H1 (cell line): ENCODE measurements around the gene CHST2. TPM values are rescaled to one million over a fixed set of nuclear protein-coding genes. Genes with fewer than 3 reads are reported as not detected.

Experiments used
- ASH2L ChIP-seq: fragments of 200-600, 300-600 bp; sonication (generic); IDR thresholded peaks from one replicate; pipeline ENCODE4 v1.7.1; 2017; ENCODE audit warnings: low read length
- BACH1 ChIP-seq: IDR thresholded peaks from 2 replicates; pipeline ENCODE4 v1.6.1; 2012; ENCODE audit warnings: low read length, improper control_type of control experiment
- BRCA1 ChIP-seq: IDR thresholded peaks from 2 replicates; pipeline ENCODE4 v1.6.1; 2012; ENCODE audit warnings: low read depth, low read length, improper control_type of control experiment
- CEBPB ChIP-seq: IDR thresholded peaks from 2 replicates; pipeline ENCODE4 v1.6.1; 2012; ENCODE audit warnings: low read depth, low read length
- CREB1 ChIP-seq: IDR thresholded peaks from 2 replicates; pipeline ENCODE4 v1.6.1; 2012; ENCODE audit warnings: inconsistent platforms
- CTCF ChIP-seq, 3 experiments: IDR thresholded peaks; 1 replicate in 2 of 3; 2 replicates in 1 of 3; pipeline versions ENCODE4 v1.5.1 to v1.6.1; 2011; ENCODE audit warnings: low read length in 3 of 3, mild to moderate bottlenecking in 3 of 3, inconsistent platforms in 2 of 3, low read depth in 1 of 3, moderate library complexity in 1 of 3; ENCODE audit not compliant: insufficient read depth in 1 of 3; ENCODE audit errors: control extremely low read depth in 1 of 3
- GTF2F1 ChIP-seq: IDR thresholded peaks from 2 replicates; pipeline ENCODE4 v1.6.1; 2012; ENCODE audit warnings: low read depth, low read length, improper control_type of control experiment, borderline replicate concordance
- HDAC2 ChIP-seq, 2 experiments: fragments of 300-600 bp in 1 of 2; sonication (generic) in 1 of 2; IDR thresholded peaks; 2 replicates each; pipeline ENCODE4 v1.6.1; 2011 to 2012; ENCODE audit warnings: low read depth in 2 of 2, low read length in 2 of 2, mild to moderate bottlenecking in 2 of 2, moderate library complexity in 2 of 2, borderline replicate concordance in 1 of 2, inconsistent platforms in 1 of 2
- HDAC6 ChIP-seq: IDR thresholded peaks from one replicate; pipeline ENCODE4 v1.7.1; 2012; ENCODE audit warnings: low read depth, mild to moderate bottlenecking, inconsistent platforms, low read length, moderate library complexity
- JUN ChIP-seq: IDR thresholded peaks from 2 replicates; pipeline ENCODE4 v1.6.1; 2011; ENCODE audit warnings: low read depth, mild to moderate bottlenecking, improper control_type of control experiment, low read length
- MAX ChIP-seq: IDR thresholded peaks from 2 replicates; pipeline ENCODE4 v1.6.1; 2012; ENCODE audit warnings: inconsistent platforms
- NANOG ChIP-seq: IDR thresholded peaks from 2 replicates; pipeline ENCODE4 v1.6.1; 2011; ENCODE audit warnings: low read length, low read depth, mild to moderate bottlenecking, inconsistent platforms; ENCODE audit not compliant: insufficient read depth, poor library complexity, severe bottlenecking
- RXRA ChIP-seq: IDR thresholded peaks from 2 replicates; pipeline ENCODE4 v1.6.1; 2011; ENCODE audit warnings: low read depth, mild to moderate bottlenecking, low read length, moderate library complexity; ENCODE audit not compliant: insufficient read depth
- SAP30 ChIP-seq: fragments of 300-600 bp; sonication (generic); IDR thresholded peaks from 2 replicates; pipeline ENCODE4 v1.7.1; 2012; ENCODE audit warnings: low read length, moderate library complexity, mild to moderate bottlenecking, inconsistent platforms; ENCODE audit not compliant: insufficient read depth, insufficient replicate concordance
- SRF ChIP-seq: IDR thresholded peaks from 2 replicates; pipeline ENCODE4 v1.6.1; 2011; ENCODE audit warnings: mild to moderate bottlenecking, low read depth, low read length, moderate library complexity
- TAF1 ChIP-seq: IDR thresholded peaks from 2 replicates; pipeline ENCODE4 v1.6.1; 2011; ENCODE audit warnings: mild to moderate bottlenecking, low read depth, low read length
- TBP ChIP-seq: IDR thresholded peaks from 2 replicates; pipeline ENCODE4 v1.6.1; 2011; ENCODE audit warnings: low read depth, low read length, improper control_type of control experiment
- YY1 ChIP-seq: IDR thresholded peaks from 2 replicates; pipeline ENCODE4 v1.6.1; 2011; ENCODE audit warnings: low read depth, mild to moderate bottlenecking, low read length
- ZNF274 ChIP-seq: IDR thresholded peaks from 2 replicates; pipeline ENCODE4 v1.7.0; 2012; ENCODE audit warnings: low read length, borderline replicate concordance; ENCODE audit errors: extremely low read depth
- polyA plus RNA-seq, 7 experiments: library from polyadenylated mRNA; depleted of rRNA in 3 of 7; stranded (reverse) in 5 of 7; unstranded in 2 of 7; fragments of >200 nt in 5 of 7; fragments of 200-250 nt in 2 of 7; gene quantifications; 1 replicate in 5 of 7; 2 replicates in 1 of 7; 4 replicates in 1 of 7; pipeline versions ENCODE4 v1.2.1 to v1.2.3, GENCODE V29; 2011 to 2013; ENCODE audit warnings: missing spikeins in 2 of 7, mixed read lengths in 2 of 7
- total RNA-seq: library from RNA; stranded (reverse); fragmentation: NEBNext Ultra II Directional; extraction: Animal tissue kit (Norgen Biotek cat#: 25700); gene quantifications from 2 replicates; pipeline ENCODE4 v1.2.1, GENCODE V29; 2021

The CHST2 gene
- total and polyA plus RNA-seq, 2 of the 8 experiments (the other 6 are each of a cell fraction or from before 2014, with no cell fraction given), result 3.2 to 15.1 TPM

GRCh38 chr3:143119009-143119914 lies at the start of gene CHST2 (continued):
- no peak for TF ChIP-seq HDAC6
- TF ChIP-seq SRF, result no peak
- TF ChIP-seq BRCA1, result no peak
- no peak for TF ChIP-seq CTCF (IDR thresholded peaks at IDR 0.05; ENCODE audit: control extremely low read depth in 1 of 3, insufficient read depth in 1 of 3, low read depth in 1 of 3, low read length in 3 of 3)
- peak; percentile 38; the same call in 1 of the 2 replicates for TF ChIP-seq CREB1
- TF ChIP-seq ASH2L, result peak; percentile 70
- no peak for TF ChIP-seq NANOG
- TF ChIP-seq YY1, result 0 out of 2 replicates have a peak, but pooled peaks have one; percentile 28
- 0 out of 2 replicates have a peak, but pooled peaks have one; percentile 11 for TF ChIP-seq TBP
- TF ChIP-seq MAX, result 0 out of 2 replicates have a peak, but pooled peaks have one; percentile 24
- 0 out of 4 replicates have a peak, but pooled peaks of 1 of the 2 experiments have one; percentile 70 for TF ChIP-seq HDAC2 (IDR thresholded peaks at IDR 0.05; ENCODE audit: borderline replicate concordance in 1 of 2, low read depth in 2 of 2, low read length in 2 of 2)
- no peak for TF ChIP-seq CEBPB
- TF ChIP-seq BACH1, result 0 out of 2 replicates have a peak, but pooled peaks have one; percentile 2
- peak; percentile 35 for TF ChIP-seq SAP30
- TF ChIP-seq GTF2F1, result no peak
- TF ChIP-seq ZNF274, result no peak
- TF ChIP-seq TAF1, result peak; percentile 60
- TF ChIP-seq JUN, result no peak
- no peak for TF ChIP-seq RXRA
